Measurements from ENCODE around the gene UXT.

DNA sequence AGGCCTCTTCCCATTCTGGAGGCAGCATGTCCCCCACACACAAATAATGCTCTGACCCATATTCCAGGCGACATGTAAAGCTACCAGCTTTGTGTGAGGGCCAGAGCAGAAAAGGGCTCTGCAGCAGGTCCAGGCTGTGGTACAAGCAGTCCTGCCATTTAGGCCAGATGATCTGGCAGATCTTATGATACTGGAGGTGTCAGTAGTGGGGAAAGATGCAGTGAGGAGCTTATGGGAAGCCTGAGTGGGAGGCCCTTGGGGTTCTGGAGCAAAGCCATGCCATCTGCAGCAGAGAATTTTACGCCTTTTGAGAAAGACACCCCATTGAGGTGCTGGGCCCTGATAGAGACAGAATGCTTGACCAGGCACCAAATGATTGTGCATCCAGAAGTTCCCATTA is 47.1 kb downstream of the UXT start:
- TF ChIP-seq, protein P1, sequence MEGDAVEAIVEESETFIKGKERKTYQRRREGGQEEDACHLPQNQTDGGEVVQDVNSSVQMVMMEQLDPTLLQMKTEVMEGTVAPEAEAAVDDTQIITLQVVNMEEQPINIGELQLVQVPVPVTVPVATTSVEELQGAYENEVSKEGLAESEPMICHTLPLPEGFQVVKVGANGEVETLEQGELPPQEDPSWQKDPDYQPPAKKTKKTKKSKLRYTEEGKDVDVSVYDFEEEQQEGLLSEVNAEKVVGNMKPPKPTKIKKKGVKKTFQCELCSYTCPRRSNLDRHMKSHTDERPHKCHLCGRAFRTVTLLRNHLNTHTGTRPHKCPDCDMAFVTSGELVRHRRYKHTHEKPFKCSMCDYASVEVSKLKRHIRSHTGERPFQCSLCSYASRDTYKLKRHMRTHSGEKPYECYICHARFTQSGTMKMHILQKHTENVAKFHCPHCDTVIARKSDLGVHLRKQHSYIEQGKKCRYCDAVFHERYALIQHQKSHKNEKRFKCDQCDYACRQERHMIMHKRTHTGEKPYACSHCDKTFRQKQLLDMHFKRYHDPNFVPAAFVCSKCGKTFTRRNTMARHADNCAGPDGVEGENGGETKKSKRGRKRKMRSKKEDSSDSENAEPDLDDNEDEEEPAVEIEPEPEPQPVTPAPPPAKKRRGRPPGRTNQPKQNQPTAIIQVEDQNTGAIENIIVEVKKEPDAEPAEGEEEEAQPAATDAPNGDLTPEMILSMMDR (IDR thresholded peaks at IDR 0.05): no peak
- no peak for TF ChIP-seq POLR2A (IDR thresholded peaks at IDR 0.05)

Data from testis (tissue), 2 donors.